ENCODE data around the gene COPE.

DNA sequence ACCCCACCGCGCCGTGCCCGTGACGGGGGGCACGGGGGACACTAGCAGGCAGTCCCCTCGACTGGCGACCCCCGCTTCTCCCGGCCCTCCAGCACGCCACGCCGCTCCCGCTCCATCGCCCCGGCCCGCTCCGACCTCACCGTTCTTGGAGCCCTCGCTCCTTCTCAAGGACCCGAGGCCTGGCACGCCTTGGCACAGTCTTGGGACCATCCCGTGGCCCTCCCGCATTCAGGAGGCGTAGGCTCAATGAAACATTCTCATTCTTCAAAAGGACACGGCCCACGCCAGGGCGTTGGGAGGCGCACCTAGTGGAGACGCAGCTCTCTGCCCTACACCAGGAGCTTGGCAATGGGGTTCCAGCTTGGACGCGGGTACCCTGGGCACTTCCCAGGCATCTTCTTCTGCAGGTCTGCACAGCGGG is 22.8 kb downstream of the COPE start:
- no peak for TF ChIP-seq FOXA1 (IDR thresholded peaks at IDR 0.05)
- no peak for TF ChIP-seq SUZ12 (IDR thresholded peaks at IDR 0.05)
- TF ChIP-seq FOXM1 (IDR thresholded peaks at IDR 0.05; ENCODE audit: borderline replicate concordance), result no peak
- no peak for TF ChIP-seq FOXK2 (IDR thresholded peaks at IDR 0.05)
- TF ChIP-seq ELF4 (IDR thresholded peaks at IDR 0.05), result no peak
- TF ChIP-seq BHLHE40 (IDR thresholded peaks at IDR 0.05; ENCODE audit: borderline replicate concordance), result no peak
- no peak for TF ChIP-seq LEF1 (IDR thresholded peaks at IDR 0.05; ENCODE audit: borderline replicate concordance)
- TF ChIP-seq SP1 (IDR thresholded peaks at IDR 0.05), result no peak
- no peak for TF ChIP-seq ZNF384 (IDR thresholded peaks at IDR 0.05)
- no peak for TF ChIP-seq HDGF (IDR thresholded peaks at IDR 0.05; ENCODE audit: borderline replicate concordance)
- TF ChIP-seq ARNT (IDR thresholded peaks at IDR 0.05), result no peak
- no peak for TF ChIP-seq CTBP1 (IDR thresholded peaks at IDR 0.05; ENCODE audit: borderline replicate concordance)
- TF ChIP-seq, protein P1, sequence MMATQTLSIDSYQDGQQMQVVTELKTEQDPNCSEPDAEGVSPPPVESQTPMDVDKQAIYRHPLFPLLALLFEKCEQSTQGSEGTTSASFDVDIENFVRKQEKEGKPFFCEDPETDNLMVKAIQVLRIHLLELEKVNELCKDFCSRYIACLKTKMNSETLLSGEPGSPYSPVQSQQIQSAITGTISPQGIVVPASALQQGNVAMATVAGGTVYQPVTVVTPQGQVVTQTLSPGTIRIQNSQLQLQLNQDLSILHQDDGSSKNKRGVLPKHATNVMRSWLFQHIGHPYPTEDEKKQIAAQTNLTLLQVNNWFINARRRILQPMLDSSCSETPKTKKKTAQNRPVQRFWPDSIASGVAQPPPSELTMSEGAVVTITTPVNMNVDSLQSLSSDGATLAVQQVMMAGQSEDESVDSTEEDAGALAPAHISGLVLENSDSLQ (IDR thresholded peaks at IDR 0.05), result no peak
- TF ChIP-seq L3MBTL2 (conservative IDR thresholded peaks at IDR 0.05), result no peak
